K562 (cell line): ENCODE results near the gene NTNG1. TPM values are rescaled to one million over a fixed set of nuclear protein-coding genes. Genes with fewer than 3 reads are reported as not detected.

Experiments
- ATAC-seq: fragments of 200-7000 bp; cut with Tn5 transposase; 3 replicates; pipeline ENCODE4 v1.9.1; 2020; ENCODE audit warnings: moderate library complexity
- BruUV-seq: library from RNA; stranded (reverse); fragments of 400-500 nt; replicated peaks from 2 replicates; lab custom pipeline; 2021; lab: Mats Ljungman, UMichigan
- CTCF ChIA-PET: fragments of 300-600 bp; formaldehyde crosslinking; extraction: SDS; loops from one replicate; lab custom pipeline; 2021; ENCODE audit warnings: low intra/inter-chr PET ratio; lab: Yijun Ruan, JAX
- POLR2A ChIA-PET: fragments of 300-600, 350-650 bp; sonication (Branson Sonifier 250); formaldehyde crosslinking; extraction: SDS; loops from one replicate; lab custom pipeline; 2021; ENCODE audit warnings: antibody characterized with exemption, inconsistent platforms; lab: Yijun Ruan, JAX
- DNase-seq, 4 experiments: peaks; one replicate each; pipeline versions ENCODE4 v3.0.0 to v3.0.0-alpha.2; 2011 to 2018; ENCODE audit warnings: low spot score in 3 of 4, mixed read lengths in 3 of 4; ENCODE audit errors: extremely low read depth in 1 of 4
- FAIRE-seq: peaks from 2 replicates; lab custom pipeline; 2011; peaks lifted over from hg19 to GRCh38; lab: Jason Lieb, UNC
- H2AFZ ChIP-seq: 2 replicates; pipeline ENCODE4 v1.6.0; 2011; ENCODE audit warnings: low read depth, low read length, control low read depth, inconsistent platforms
- H3K27ac ChIP-seq: fragments of 200-600 bp; 3 replicates; pipeline ENCODE4 v1.8.0; 2011; ENCODE audit warnings: low read depth, mild to moderate bottlenecking, control low read depth, inconsistent platforms, low read length, moderate library complexity, mixed read lengths; ENCODE audit errors: extremely low read depth
- H3K27me3 ChIP-seq, 2 experiments: fragments of 300-600 bp in 1 of 2; 2 replicates in 1 of 2; 3 replicates in 1 of 2; pipeline versions ENCODE4 v1.6.0 to v1.8.0; 2011; ENCODE audit warnings: inconsistent platforms in 2 of 2, low read length in 2 of 2, mild to moderate bottlenecking in 1 of 2, mixed read lengths in 1 of 2, moderate library complexity in 1 of 2; ENCODE audit not compliant: control insufficient read depth in 2 of 2, insufficient read depth in 2 of 2
- H3K36me3 ChIP-seq: fragments of 300-600 bp; 3 replicates; pipeline ENCODE4 v1.8.0; 2011; ENCODE audit warnings: mild to moderate bottlenecking, low read length, inconsistent platforms; ENCODE audit not compliant: control insufficient read depth, insufficient read depth
- H3K4me1 ChIP-seq, 2 experiments: fragments of 200-600 bp in 1 of 2; replicated peaks in 1 of 2; 2 replicates in 1 of 2; 3 replicates in 1 of 2; pipeline versions ENCODE4 v1.5.1 to v1.8.0; 2011; ENCODE audit warnings: inconsistent platforms in 2 of 2, low read length in 2 of 2, mild to moderate bottlenecking in 1 of 2, mixed read lengths in 1 of 2, moderate library complexity in 1 of 2; ENCODE audit not compliant: control insufficient read depth in 2 of 2, insufficient read depth in 2 of 2
- H3K4me2 ChIP-seq: 2 replicates; pipeline ENCODE4 v1.6.1; 2011; ENCODE audit warnings: low read length, control low read depth, inconsistent platforms, mixed read lengths; ENCODE audit not compliant: insufficient read depth
- H3K4me3 ChIP-seq: fragments of 200-600 bp; sonication (generic), shearing (Covaris generic); 2 replicates; pipeline ENCODE4 v1.5.1; 2016; ENCODE audit warnings: control low read depth, inconsistent platforms
- H3K79me2 ChIP-seq: fragments of 200-600 bp; 3 replicates; pipeline ENCODE4 v1.8.0; 2011; ENCODE audit warnings: low read length, inconsistent platforms; ENCODE audit not compliant: control insufficient read depth, insufficient read depth
- H3K9ac ChIP-seq, 2 experiments: 2 replicates each; pipeline versions ENCODE4 v1.6.0 to v1.6.1; 2011; ENCODE audit warnings: low read depth in 2 of 2, low read length in 2 of 2, control low read depth in 1 of 2, inconsistent platforms in 1 of 2, mild to moderate bottlenecking in 1 of 2, mixed read lengths in 1 of 2; ENCODE audit not compliant: insufficient read depth in 1 of 2
- H3K9me1 ChIP-seq: one replicate; pipeline ENCODE4 v1.6.0; 2011; ENCODE audit warnings: inconsistent platforms, mild to moderate bottlenecking, low read length, moderate library complexity; ENCODE audit not compliant: control insufficient read depth, insufficient read depth
- H3K9me3 ChIP-seq: replicated peaks from 2 replicates; pipeline ENCODE4 v1.5.1; 2011; ENCODE audit warnings: low read depth, low read length, inconsistent platforms; ENCODE audit not compliant: control insufficient read depth, insufficient read depth
- H4K20me1 ChIP-seq: replicated peaks from 2 replicates; pipeline ENCODE4 v1.6.1; 2011; ENCODE audit warnings: low read length, inconsistent platforms, mixed read lengths; ENCODE audit not compliant: control insufficient read depth, insufficient read depth
- BMI1 ChIP-seq: fragments of 150-350 bp; IDR thresholded peaks from 2 replicates; pipeline ENCODE4 v1.6.1; 2014; ENCODE audit warnings: low read length
- CREB5 ChIP-seq: fragments of 250-450 bp; sonication (Bioruptor Pico); IDR thresholded peaks from 2 replicates; pipeline ENCODE4 v1.5.0; 2020; ENCODE audit warnings: mild to moderate bottlenecking
- DDX20 ChIP-seq: fragments of 450-650 bp; IDR thresholded peaks from 2 replicates; pipeline ENCODE4 v1.6.1; 2016; ENCODE audit warnings: missing genetic modification characterization, low read depth, mild to moderate bottlenecking, missing compliant biosample characterization, moderate library complexity
- ETV1 ChIP-seq: fragments of 450-650 bp; conservative IDR thresholded peaks from 2 replicates; pipeline ENCODE4 v1.6.1; 2016; ENCODE audit warnings: missing genetic modification characterization, control low read depth, low read depth, missing compliant biosample characterization
- ETV5 ChIP-seq: sonication (generic); formaldehyde crosslinking; IDR thresholded peaks from 2 replicates; pipeline ENCODE4 v1.4.0; 2020; ENCODE audit warnings: low read depth, mild to moderate bottlenecking, missing genetic modification reagents
- FOXA1 ChIP-seq: fragments of 450-650 bp; IDR thresholded peaks from 2 replicates; pipeline ENCODE4 v1.6.1; 2016; ENCODE audit warnings: mild to moderate bottlenecking, borderline replicate concordance
- FUS ChIP-seq: fragments of 200-400 bp; formaldehyde crosslinking; optimal IDR thresholded peaks from 2 replicates; pipeline ENCODE3; 2017; ENCODE audit warnings: low read depth, low read length
- MCM3 ChIP-seq: fragments of 450-650 bp; IDR thresholded peaks from 2 replicates; pipeline ENCODE4 v1.6.1; 2016
- RCOR1 ChIP-seq, 2 experiments: IDR thresholded peaks; 2 replicates each; pipeline ENCODE4 v1.6.1; 2012; ENCODE audit warnings: low read depth in 2 of 2, low read length in 2 of 2, borderline replicate concordance in 1 of 2, improper control_type of control experiment in 1 of 2
- RFX1 ChIP-seq: fragments of 450-650 bp; IDR thresholded peaks from 2 replicates; pipeline ENCODE4 v1.6.1; 2016; ENCODE audit warnings: mild to moderate bottlenecking, moderate library complexity
- SREBF1 ChIP-seq: fragments of 150-350 bp; IDR thresholded peaks from 2 replicates; pipeline ENCODE4 v1.6.1; 2014; ENCODE audit warnings: antibody characterized with exemption, low read depth, low read length, borderline replicate concordance
- THRA ChIP-seq: fragments of 450-650 bp; IDR thresholded peaks from 2 replicates; pipeline ENCODE4 v1.6.1; 2017; ENCODE audit warnings: mild to moderate bottlenecking, moderate library complexity
- ZBTB9 ChIP-seq: fragments of 450-650 bp; formaldehyde crosslinking; IDR thresholded peaks from 2 replicates; pipeline ENCODE4 v1.4.0; 2020; ENCODE audit warnings: mild to moderate bottlenecking, moderate library complexity
- in situ Hi-C: fragments of 300-500 bp; cut with MboI; formaldehyde crosslinking; loops from 4 replicates; pipeline ENCODE4 v1.15.0; 2018; ENCODE audit warnings: inconsistent platforms, mixed read lengths
- intact Hi-C: fragments of 100-400 bp; cut with micrococcal nuclease; formaldehyde crosslinking; loops from 2 replicates; pipeline ENCODE4 v1.14.2; 2022
- polyA plus RNA-seq, 8 experiments: library from polyadenylated mRNA; depleted of rRNA in 4 of 8; stranded (reverse) in 5 of 8; unstranded in 3 of 8; fragments of >200 nt; fragmentation: Nextera tagmentation in 2 of 8; fragmentation: Illumina TruSeq in 1 of 8; extraction: Ambion mirVana in 2 of 8; extraction: Trizol in 1 of 8; gene quantifications; 2 replicates each; pipeline versions ENCODE4 v1.2.1 to v1.2.3, GENCODE V29; 2011 to 2014; ENCODE audit warnings: inconsistent platforms in 1 of 8, missing spikeins in 1 of 8
- total RNA-seq, 7 experiments: library from RNA; depleted of rRNA in 6 of 7; stranded (reverse); fragments of >200 nt in 6 of 7; fragmentation: Illumina TruSeq in 2 of 7; extraction: Trizol in 2 of 7; gene quantifications; 2 replicates each; pipeline versions ENCODE4 v1.2.1 to v1.2.3, GENCODE V29; 2011 to 2021; ENCODE audit warnings: low replicate concordance in 1 of 7

NTNG1 gene
- total and polyA plus RNA-seq, 9 of the 15 experiments (the other 6 are each of a cell fraction or from before 2014, with no cell fraction given): not detected

- TF ChIP-seq SREBF1: no peak
These were observed 204.0 kb downstream of the NTNG1 start (continued) for GRCh38 chr1:107344836-107345235.

- Histone ChIP-seq H4K20me1 (no peaks in the 10 kb centered on the region), H3K79me2 (no peaks in the 10 kb centered on the region), H3K9me1 (no peaks in the 10 kb centered on the region), H3K4me3 (no peak overlapping the region), H3K36me3 (no peaks in the 10 kb centered on the region), H3K4me2 (no peak overlapping the region), H3K27me3 (no peaks in the 10 kb centered on the region), H3K4me1 (no peaks in the 10 kb centered on the region)
- intact Hi-C loops: no loop called here
- no peak for TF ChIP-seq ETV1 (tag)
- TF ChIP-seq DDX20: no peak
- no peak for TF ChIP-seq RFX1
- no peak for TF ChIP-seq CREB5
- no peak for TF ChIP-seq MCM3
- TF ChIP-seq FUS: no peak
- no peak for TF ChIP-seq RCOR1 (IDR thresholded peaks at IDR 0.05; ENCODE audit: borderline replicate concordance in 1 of 2, low read depth in 2 of 2, low read length in 2 of 2)
- no peak for TF ChIP-seq FOXA1
- TF ChIP-seq ETV5 (CRISPR knock-in tag): no peak
- no peak for TF ChIP-seq BMI1
- TF ChIP-seq ZBTB9 (CRISPR knock-in tag): no peak
- TF ChIP-seq THRA: no peak
- TF ChIP-seq, all 486 proteins: peak for 0
- FAIRE-seq (no peak), DNase-seq (no peak), ATAC-seq (no peak)
- CTCF ChIA-PET: no interaction called here
- Histone ChIP-seq H3K27ac (no peak overlapping the region), H3K9ac (no peak overlapping the region), H3K9me3 (no peaks in the 10 kb centered on the region), H2AFZ (no peak overlapping the region)
- in situ Hi-C loops: no loop called here
- BruUV-seq: no TSS peak
- POLR2A ChIA-PET: no interaction called here
These were observed 212.0 kb downstream of the NTNG1 start for GRCh38 chr1:107352850-107353249.
